Astrocyte of the cerebellum (primary cell): ENCODE data around the gene CLIP4.

ENCODE experiments used
- DNase-seq: peaks from one replicate; pipeline ENCODE4 v3.0.0-alpha.2; 2011; ENCODE audit warnings: low read depth
- H3K4me3 ChIP-seq: 2 replicates; pipeline ENCODE4 v1.5.1; 2011; ENCODE audit warnings: mild to moderate bottlenecking, low read depth, low read length, moderate library complexity
- in situ Hi-C: cut with HindIII; loops from 2 replicates; pipeline ENCODE4 v1.10.0; 2017; ENCODE audit warnings: low sequenced_read_pairs
- TF ChIP-seq, protein P1 (sequence below): IDR thresholded peaks from 2 replicates; pipeline ENCODE4 v1.5.1; 2012; ENCODE audit warnings: low read length, low read depth, moderate library complexity, mild to moderate bottlenecking; ENCODE audit errors: missing control alignments

The CLIP4 gene

DNA sequence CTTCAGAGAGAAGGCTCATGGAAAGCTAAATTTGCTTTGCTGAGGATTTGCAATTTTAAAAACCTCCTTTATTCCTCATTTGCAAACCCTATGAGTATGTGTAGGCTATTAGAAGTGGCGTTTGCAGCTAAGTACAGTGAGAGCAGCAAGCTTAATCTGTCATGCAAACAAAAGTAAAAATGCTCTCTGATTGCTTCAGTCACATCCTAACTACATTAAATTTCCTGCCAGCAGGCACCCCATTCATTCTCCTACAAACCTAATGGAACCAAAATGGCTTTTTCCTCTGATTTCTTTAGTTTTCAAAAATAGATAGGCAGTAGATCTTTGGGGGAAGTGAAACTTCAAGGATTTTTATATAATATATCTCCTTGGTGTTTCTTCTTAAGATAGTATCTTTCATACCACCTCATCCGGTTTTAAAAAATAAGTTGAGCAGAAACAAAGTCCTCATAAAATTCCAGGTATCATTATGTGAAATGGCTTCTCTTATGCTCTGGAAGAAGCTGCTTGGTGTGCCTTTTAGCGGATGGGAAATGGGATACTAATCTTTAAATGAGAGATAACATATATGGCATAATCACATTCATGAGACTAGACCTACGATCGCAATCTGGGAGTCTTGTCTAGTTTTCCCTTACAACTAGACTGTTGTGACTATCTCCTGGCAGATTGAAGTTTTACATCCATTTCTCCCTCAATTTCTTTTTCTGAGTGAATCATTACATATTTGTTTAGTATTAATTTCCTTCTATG is 49.1 kb downstream of the CLIP4 start:
- H3K4me3 ChIP-seq, result no peak overlapping the region
- TF ChIP-seq, protein P1, sequence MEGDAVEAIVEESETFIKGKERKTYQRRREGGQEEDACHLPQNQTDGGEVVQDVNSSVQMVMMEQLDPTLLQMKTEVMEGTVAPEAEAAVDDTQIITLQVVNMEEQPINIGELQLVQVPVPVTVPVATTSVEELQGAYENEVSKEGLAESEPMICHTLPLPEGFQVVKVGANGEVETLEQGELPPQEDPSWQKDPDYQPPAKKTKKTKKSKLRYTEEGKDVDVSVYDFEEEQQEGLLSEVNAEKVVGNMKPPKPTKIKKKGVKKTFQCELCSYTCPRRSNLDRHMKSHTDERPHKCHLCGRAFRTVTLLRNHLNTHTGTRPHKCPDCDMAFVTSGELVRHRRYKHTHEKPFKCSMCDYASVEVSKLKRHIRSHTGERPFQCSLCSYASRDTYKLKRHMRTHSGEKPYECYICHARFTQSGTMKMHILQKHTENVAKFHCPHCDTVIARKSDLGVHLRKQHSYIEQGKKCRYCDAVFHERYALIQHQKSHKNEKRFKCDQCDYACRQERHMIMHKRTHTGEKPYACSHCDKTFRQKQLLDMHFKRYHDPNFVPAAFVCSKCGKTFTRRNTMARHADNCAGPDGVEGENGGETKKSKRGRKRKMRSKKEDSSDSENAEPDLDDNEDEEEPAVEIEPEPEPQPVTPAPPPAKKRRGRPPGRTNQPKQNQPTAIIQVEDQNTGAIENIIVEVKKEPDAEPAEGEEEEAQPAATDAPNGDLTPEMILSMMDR, result no peak
- in situ Hi-C loops, result no loop called here
- DNase-seq, result no peak

- DNase-seq, result no peak
- H3K4me3 ChIP-seq, result no peak overlapping the region
- in situ Hi-C loops, result no loop called here
- TF ChIP-seq, protein P1, result no peak
These were observed 50.4 kb downstream of the CLIP4 start for GRCh38 chr2:29165362-29166241.

DNA sequence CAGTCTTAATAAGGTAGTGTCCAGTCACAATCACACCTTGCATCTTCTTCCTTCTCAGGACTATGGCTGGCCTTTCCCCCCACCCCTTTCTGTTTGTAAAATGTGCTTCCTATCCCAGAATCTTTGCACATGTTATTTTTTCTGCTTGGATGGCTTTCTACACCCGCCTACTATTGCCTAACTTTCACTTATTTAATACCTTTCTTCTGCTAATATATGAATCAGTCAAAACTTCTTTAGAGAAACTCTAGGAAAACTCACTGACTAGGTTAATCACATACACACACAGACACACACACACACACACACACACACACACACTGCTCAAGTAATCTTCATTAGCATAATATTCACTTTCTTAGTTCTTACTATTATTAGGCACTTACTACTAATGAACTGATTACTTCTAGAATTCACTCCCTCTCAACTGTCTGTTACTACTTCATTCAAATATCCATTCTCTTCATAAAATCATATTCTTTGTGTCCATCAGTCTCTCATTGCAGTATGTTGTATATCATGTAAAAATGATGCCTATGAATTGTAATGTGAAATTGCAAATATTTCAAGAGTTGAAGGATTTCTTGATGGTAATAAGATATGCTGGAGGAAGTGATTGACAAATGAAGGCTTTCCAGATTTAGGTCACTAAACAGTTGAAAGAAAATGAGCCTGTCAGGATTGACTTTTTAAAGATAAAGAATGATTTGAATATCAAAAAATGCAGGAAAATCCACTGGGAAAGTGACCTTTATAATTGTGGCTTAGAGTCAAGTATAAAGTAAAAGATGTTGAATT is 51.2 kb downstream of the CLIP4 start:
- in situ Hi-C loops, result no loop called here
- H3K4me3 ChIP-seq, result no peak overlapping the region
- TF ChIP-seq, protein P1, result no peak
- no peak for DNase-seq

GRCh38 chr2:29174937-29175336 is 59.7 kb downstream of the CLIP4 start:
- DNase-seq, result no peak
- no peak overlapping the region for H3K4me3 ChIP-seq
- TF ChIP-seq, protein P1, result no peak
- in situ Hi-C loops, result no loop called here

- TF ChIP-seq, protein P1, result no peak
- no peak for DNase-seq
- in situ Hi-C loops, result no loop called here
- no peak overlapping the region for H3K4me3 ChIP-seq
These were observed 60.1 kb downstream of the CLIP4 start for GRCh38 chr2:29175338-29175737.

- in situ Hi-C loops, result no loop called here
- H3K4me3 ChIP-seq, result no peak overlapping the region
- no peak for DNase-seq
- TF ChIP-seq, protein P1, result no peak
These were observed 67.1 kb downstream of the CLIP4 start for GRCh38 chr2:29182334-29182733.
